CD14-positive monocyte (primary cell): ENCODE results near the gene MYO3B. TPM values are rescaled to one million over a fixed set of nuclear protein-coding genes. Genes with fewer than 3 reads are reported as not detected.

Experiments
- DNase-seq, 3 donors: peaks; one replicate each; pipeline ENCODE4 v3.0.0-alpha.2; 2011 to 2022
- H2AFZ ChIP-seq: 2 replicates; pipeline ENCODE4 v1.6.0; 2012; ENCODE audit warnings: mild to moderate bottlenecking, low read depth, low read length, inconsistent platforms; ENCODE audit not compliant: insufficient read depth, poor library complexity, severe bottlenecking
- H3K27ac ChIP-seq, 2 donors: 1 replicate in 1 of 2; 2 replicates in 1 of 2; pipeline ENCODE4 v1.5.1; 2012 to 2013; ENCODE audit warnings: low read length in 2 of 2, control low read depth in 1 of 2, inconsistent platforms in 1 of 2, low read depth in 1 of 2, mild to moderate bottlenecking in 1 of 2
- H3K27me3 ChIP-seq, 2 donors: one replicate each; pipeline versions ENCODE4 v1.6.0 to v1.6.1; 2011 to 2013; ENCODE audit warnings: low read length in 2 of 2; ENCODE audit not compliant: control insufficient read depth in 2 of 2, insufficient read depth in 2 of 2
- H3K36me3 ChIP-seq, 2 donors: replicated peaks in 1 of 2; 1 replicate in 1 of 2; 2 replicates in 1 of 2; pipeline versions ENCODE4 v1.5.1 to v1.6.1; 2012 to 2013; ENCODE audit warnings: low read length in 2 of 2, control low read depth in 1 of 2, inconsistent platforms in 1 of 2, mild to moderate bottlenecking in 1 of 2; ENCODE audit not compliant: insufficient read depth in 2 of 2, control insufficient read depth in 1 of 2
- H3K4me1 ChIP-seq, 2 donors: 1 replicate in 1 of 2; 2 replicates in 1 of 2; pipeline versions ENCODE4 v1.5.1 to v1.6.1; 2012 to 2013; ENCODE audit warnings: low read length in 2 of 2, control low read depth in 1 of 2, inconsistent platforms in 1 of 2, mild to moderate bottlenecking in 1 of 2, moderate library complexity in 1 of 2; ENCODE audit not compliant: insufficient read depth in 2 of 2, control insufficient read depth in 1 of 2
- H3K4me2 ChIP-seq: replicated peaks from 2 replicates; pipeline ENCODE3; 2012; ENCODE audit warnings: low read length, moderate library complexity, mild to moderate bottlenecking; ENCODE audit not compliant: poor library complexity, severe bottlenecking; ENCODE audit errors: extremely low read depth
- H3K4me3 ChIP-seq, 3 experiments: fragments of 200-600 bp in 1 of 3; sonication (generic) in 1 of 3; replicated peaks in 1 of 3; 1 replicate in 2 of 3; 2 replicates in 1 of 3; pipeline ENCODE4 v1.5.1; 2011 to 2013; ENCODE audit warnings: low read length in 3 of 3, mild to moderate bottlenecking in 3 of 3, control low read depth in 2 of 3, low read depth in 2 of 3, inconsistent platforms in 1 of 3, moderate library complexity in 1 of 3
- H3K79me2 ChIP-seq: 2 replicates; pipeline ENCODE4 v1.6.0; 2012; ENCODE audit warnings: mild to moderate bottlenecking, control low read depth, inconsistent platforms, low read length, moderate library complexity; ENCODE audit not compliant: insufficient read depth
- H3K9ac ChIP-seq: 2 replicates; pipeline ENCODE4 v1.6.0; 2017; ENCODE audit warnings: low read length, mild to moderate bottlenecking; ENCODE audit not compliant: insufficient read depth, poor library complexity, severe bottlenecking
- H3K9me3 ChIP-seq, 2 donors: replicated peaks in 1 of 2; 1 replicate in 1 of 2; 2 replicates in 1 of 2; pipeline versions ENCODE4 v1.5.1 to v1.6.1; 2012 to 2013; ENCODE audit warnings: low read length in 2 of 2, control low read depth in 1 of 2; ENCODE audit not compliant: control insufficient read depth in 1 of 2, insufficient read depth in 1 of 2
- H4K20me1 ChIP-seq: 2 replicates; pipeline ENCODE4 v1.6.0; 2012; ENCODE audit warnings: mild to moderate bottlenecking, low read length, control low read depth, moderate library complexity; ENCODE audit not compliant: insufficient read depth
- H3K27ac Mint-ChIP-seq, 7 donors: one replicate each; pipeline ENCODE4 v1.8.0; 2020; ENCODE audit warnings: mild to moderate bottlenecking in 7 of 7, mixed read lengths in 7 of 7, moderate library complexity in 6 of 7, inconsistent platforms in 2 of 7
- H3K27me3 Mint-ChIP-seq, 3 donors: one replicate each; pipeline ENCODE4 v1.8.0; 2021 to 2022; ENCODE audit warnings: low read depth in 3 of 3, mild to moderate bottlenecking in 3 of 3, mixed read lengths in 3 of 3, moderate library complexity in 3 of 3, inconsistent platforms in 1 of 3
- H3K36me3 Mint-ChIP-seq, 2 donors: one replicate each; pipeline ENCODE4 v1.8.0; 2020; ENCODE audit warnings: mixed read lengths in 2 of 2, inconsistent platforms in 1 of 2, mild to moderate bottlenecking in 1 of 2
- H3K4me1 Mint-ChIP-seq: one replicate; pipeline ENCODE4 v1.8.0; 2020; ENCODE audit warnings: mild to moderate bottlenecking, mixed read lengths
- H3K4me3 Mint-ChIP-seq, 2 donors: one replicate each; pipeline ENCODE4 v1.8.0; 2020; ENCODE audit warnings: mild to moderate bottlenecking in 2 of 2, mixed read lengths in 2 of 2, moderate library complexity in 1 of 2
- H3K9me3 Mint-ChIP-seq, 7 donors: one replicate each; pipeline ENCODE4 v1.8.0; 2020 to 2022; ENCODE audit warnings: mixed read lengths in 7 of 7, mild to moderate bottlenecking in 6 of 7, moderate library complexity in 6 of 7, inconsistent platforms in 2 of 7
- CTCF ChIP-seq: fragments of 200-600 bp; IDR thresholded peaks from one replicate; pipeline ENCODE4 v1.8.0; 2022; ENCODE audit warnings: antibody characterized with exemption, mild to moderate bottlenecking
- WGBS: methylation state at CpG from one replicate; pipeline ENCODE4 v1.1.5; 2013; ENCODE audit warnings: missing lambda C conversion rate; ENCODE audit not compliant: insufficient coverage; 5-methylcytosine and 5-hydroxymethylcytosine counted together
- intact Hi-C, 2 donors: fragments of 100-400 bp; cut with micrococcal nuclease; formaldehyde crosslinking; loops; one replicate each; pipeline versions ENCODE4 v1.15.0 to v1.15.1; 2023
- polyA plus RNA-seq, 3 donors: library from polyadenylated mRNA; depleted of rRNA in 1 of 3; unstranded in 2 of 3; stranded (reverse) in 1 of 3; fragments of 300-500 nt in 2 of 3; fragments of >200 nt in 1 of 3; fragmentation: Illumina TruSeq in 2 of 3; gene quantifications; 1 replicate in 2 of 3; 2 replicates in 1 of 3; pipeline ENCODE4 v1.2.3, GENCODE V29; 2012 to 2021

Gene MYO3B
- polyA plus RNA-seq, 3 donors, result not detected

GRCh38 chr2:170265321-170265720 is 87.4 kb downstream of the MYO3B start:
- H3K4me2 ChIP-seq, result no peak overlapping the region
- Mint-ChIP-seq H3K4me1 (no peaks in the 10 kb centered on the region), H3K9me3 (peaks cover 13 to 27% (median 22%) of the 10 kb centered on the region in 7 donors), H3K27me3 (peaks cover under 1 to 2% (median 1%) of the 10 kb centered on the region in 3 donors), H3K36me3 (no peaks in the 10 kb centered on the region), H3K4me3 (no peak overlapping the region), H3K27ac (no peak overlapping the region)
- TF ChIP-seq CTCF, result no peak
- H2AFZ ChIP-seq, result no peak overlapping the region
- H3K79me2 ChIP-seq, result no peaks in the 10 kb centered on the region
- no peak overlapping the region for H3K9ac ChIP-seq
- no peaks in the 10 kb centered on the region for H3K36me3 ChIP-seq
- no peak for DNase-seq
- H3K4me3 ChIP-seq, result no peak overlapping the region
- intact Hi-C loops, result no loop called here
- H3K9me3 ChIP-seq, result peaks cover 7 to 16% of the 10 kb centered on the region in 2 donors
- no peaks in the 10 kb centered on the region for H3K27me3 ChIP-seq
- H3K27ac ChIP-seq, result no peak overlapping the region
- no peaks in the 10 kb centered on the region for H3K4me1 ChIP-seq
- no peaks in the 10 kb centered on the region for H4K20me1 ChIP-seq

GRCh38 chr2:170266358-170266757 is 88.4 kb downstream of the MYO3B start:
- intact Hi-C loops, result no loop called here

More at GRCh38 chr2:170266358-170266757, 88.4 kb downstream of the MYO3B start:
- Histone ChIP-seq H3K27ac (no peak overlapping the region), H3K4me1 (no peaks in the 10 kb centered on the region), H3K4me3 (no peak overlapping the region), H3K4me2 (no peak overlapping the region), H2AFZ (no peak overlapping the region), H3K9ac (no peak overlapping the region), H4K20me1 (no peaks in the 10 kb centered on the region), H3K36me3 (no peaks in the 10 kb centered on the region), H3K79me2 (no peaks in the 10 kb centered on the region), H3K27me3 (no peaks in the 10 kb centered on the region), H3K9me3 (peaks cover 5 to 12% of the 10 kb centered on the region in 2 donors)
- no peak overlapping the region for H3K4me3 Mint-ChIP-seq
- H3K27ac Mint-ChIP-seq, result no peak overlapping the region
- H3K9me3 Mint-ChIP-seq, result peaks cover 13 to 22% (median 20%) of the 10 kb centered on the region in 7 donors
- DNase-seq, result no peak
- TF ChIP-seq CTCF, result no peak
- no peaks in the 10 kb centered on the region for H3K36me3 Mint-ChIP-seq
- peaks cover 1 to 4% (median 2%) of the 10 kb centered on the region in 3 donors for H3K27me3 Mint-ChIP-seq
- no peaks in the 10 kb centered on the region for H3K4me1 Mint-ChIP-seq
- no CpG with 5 or more reads among the region's 1 CpG for WGBS
